Measurements from ENCODE around the gene SOX12. TPM values are rescaled to one million over a fixed set of nuclear protein-coding genes. Genes with fewer than 3 reads are reported as not detected.

SOX12 gene
- total RNA-seq, 2 experiments from 2014 or later: 11.6 to 11.9 TPM

- CTCF ChIA-PET: no interaction called here
- no peaks in the 10 kb centered on the region for H3K9me3 Mint-ChIP-seq
- POLR2A ChIA-PET: interaction anchor here (0.7 kb wide), 1 partner anchor 21 kb away, joined by 3 read pairs; no protein-coding TSS in a partner anchor
These were observed 33.7 kb downstream of the SOX12 start for GRCh38 chr20:358891-359555.

GRCh38 chr20:361561-361960 lies 36.2 kb downstream of the SOX12 start:
- Histone ChIP-seq H3K36me3 (ENCODE audit: insufficient read depth, low read length) (no peaks in the 10 kb centered on the region), H3K27me3 (ENCODE audit: control insufficient read depth in 1 of 2, insufficient read depth in 2 of 2, low read length in 2 of 2) (no peaks in the 10 kb centered on the region), H3K4me3 (ENCODE audit: low read length) (no peak overlapping the region), H3K9me3 (ENCODE audit: control insufficient read depth in 1 of 2, insufficient read depth in 1 of 2, low read length in 2 of 2) (no peaks in the 10 kb centered on the region), H3K27ac (ENCODE audit: low read depth in 1 of 2, low read length in 2 of 2) (no peak overlapping the region), H3K4me1 (ENCODE audit: insufficient read depth, low read length) (peaks cover 19% of the 10 kb centered on the region)
- H3K27me3 Mint-ChIP-seq: no peaks in the 10 kb centered on the region
- ChIA-PET POLR2A (no interaction called here), CTCF (interaction anchor here (0.7 to 1.2 kb wide), 2 partner anchors 139 to 284 kb away, joined by 3 to 4 read pairs; no protein-coding TSS in a partner anchor)
- no peak for ATAC-seq (ENCODE audit: poor library complexity)
- H3K4me3 Mint-ChIP-seq: no peak overlapping the region
- no peak for TF ChIP-seq CTCF (IDR thresholded peaks at IDR 0.05)
- intact Hi-C loops (cut with DNase I, micrococcal nuclease): no loop called here
- no peak for DNase-seq
- H3K4me1 Mint-ChIP-seq (ENCODE audit: low read depth): peaks cover 25% of the 10 kb centered on the region
- no peaks in the 10 kb centered on the region for H3K36me3 Mint-ChIP-seq (ENCODE audit: low read depth)
- no peaks in the 10 kb centered on the region for H3K9me3 Mint-ChIP-seq
- no peak overlapping the region for H3K27ac Mint-ChIP-seq

More at GRCh38 chr20:358891-359555, 33.7 kb downstream of the SOX12 start:
- no peaks in the 10 kb centered on the region for H3K36me3 Mint-ChIP-seq (ENCODE audit: low read depth)
- peaks cover 12% of the 10 kb centered on the region for H3K4me1 ChIP-seq (ENCODE audit: insufficient read depth, low read length)
- no peak for TF ChIP-seq CTCF (IDR thresholded peaks at IDR 0.05)
- no peaks in the 10 kb centered on the region for H3K27me3 ChIP-seq (ENCODE audit: control insufficient read depth in 1 of 2, insufficient read depth in 2 of 2, low read length in 2 of 2)
- H3K27ac Mint-ChIP-seq: no peak overlapping the region
- H3K36me3 ChIP-seq (ENCODE audit: insufficient read depth, low read length): no peaks in the 10 kb centered on the region
- peaks cover 5% of the 10 kb centered on the region for H3K4me1 Mint-ChIP-seq (ENCODE audit: low read depth)
- no peak for ATAC-seq (ENCODE audit: poor library complexity)
- no peak overlapping the region for H3K27ac ChIP-seq (ENCODE audit: low read depth in 1 of 2, low read length in 2 of 2)
- no peak overlapping the region for H3K4me3 Mint-ChIP-seq
- H3K9me3 ChIP-seq (ENCODE audit: control insufficient read depth in 1 of 2, insufficient read depth in 1 of 2, low read length in 2 of 2): no peaks in the 10 kb centered on the region
- no peaks in the 10 kb centered on the region for H3K27me3 Mint-ChIP-seq
- DNase-seq: no peak
- H3K4me3 ChIP-seq (ENCODE audit: low read length): no peak overlapping the region
- intact Hi-C loops (cut with DNase I, micrococcal nuclease): loop anchor here in 1 of 2 experiments (5.0 kb wide), 1 partner anchor 288 kb away; no protein-coding TSS in a partner anchor

- no peak overlapping the region for H3K27ac Mint-ChIP-seq
- H3K27me3 Mint-ChIP-seq: no peaks in the 10 kb centered on the region
- Histone ChIP-seq H3K27ac (ENCODE audit: low read depth in 1 of 2, low read length in 2 of 2) (no peak overlapping the region), H3K36me3 (ENCODE audit: insufficient read depth, low read length) (no peaks in the 10 kb centered on the region), H3K4me1 (ENCODE audit: insufficient read depth, low read length) (peaks cover 19% of the 10 kb centered on the region), H3K4me3 (ENCODE audit: low read length) (no peak overlapping the region), H3K27me3 (ENCODE audit: control insufficient read depth in 1 of 2, insufficient read depth in 2 of 2, low read length in 2 of 2) (no peaks in the 10 kb centered on the region), H3K9me3 (ENCODE audit: control insufficient read depth in 1 of 2, insufficient read depth in 1 of 2, low read length in 2 of 2) (no peaks in the 10 kb centered on the region)
- ChIA-PET POLR2A (no interaction called here), CTCF (interaction anchor here (0.6 to 1.2 kb wide), 3 partner anchors 8 to 283 kb away, joined by 3 to 4 read pairs (median 3); no protein-coding TSS in a partner anchor)
- intact Hi-C loops (cut with DNase I, micrococcal nuclease): no loop called here
- H3K4me3 Mint-ChIP-seq: peak overlapping the region; percentile 5
- ATAC-seq (ENCODE audit: poor library complexity): no peak
- peak in 5 of 14 experiments; percentile 14 to 40 (median 31) for DNase-seq
- H3K4me1 Mint-ChIP-seq (ENCODE audit: low read depth): peaks cover 31% of the 10 kb centered on the region
- no peaks in the 10 kb centered on the region for H3K36me3 Mint-ChIP-seq (ENCODE audit: low read depth)
- no peak for TF ChIP-seq CTCF (IDR thresholded peaks at IDR 0.05)
- no peaks in the 10 kb centered on the region for H3K9me3 Mint-ChIP-seq
These were observed 37.2 kb downstream of the SOX12 start for GRCh38 chr20:362271-363254.

Data from CD4-positive, alpha-beta T cell (primary cell).